Activated CD8-positive, alpha-beta memory T cell treated with anti-CD3 and anti-CD28 coated beads, Interleukin-2, amount 50 U/mL, for 1 hour (primary cell): ENCODE results near the gene RETSAT.
"Not testable (repeated sequence)": the region's sequence is repeated elsewhere in the genome, so short reads cannot be mapped to it uniquely, and the experiment has no call there.

ENCODE experiments used
- DNase-seq: peaks from one replicate; pipeline ENCODE4 v3.0.0-alpha.2; 2020; ENCODE audit errors: extremely low read depth

Gene RETSAT

GRCh38 chr2:85378257-85378656 is 23.9 kb upstream of the RETSAT start:
- no peak for DNase-seq

- no peak for DNase-seq
Observed at GRCh38 chr2:85377083-85377482, 22.8 kb upstream of the RETSAT start.

GRCh38 chr2:85376291-85377065 is 22.1 kb upstream of the RETSAT start:
- no peak for DNase-seq

- no peak for DNase-seq
Observed at GRCh38 chr2:85371045-85371444, 16.7 kb upstream of the RETSAT start.

- no peak for DNase-seq
Observed at GRCh38 chr2:85369500-85369899, 15.2 kb upstream of the RETSAT start.

GRCh38 chr2:85368921-85369320 is 14.6 kb upstream of the RETSAT start:
- no peak for DNase-seq

GRCh38 chr2:85367180-85367579 is 12.9 kb upstream of the RETSAT start:
- DNase-seq, result no peak

GRCh38 chr2:85362653-85363387 is 8.5 kb upstream of the RETSAT start:
- DNase-seq, result not testable (repeated sequence)

- no peak for DNase-seq
Observed at GRCh38 chr2:85357736-85358135, 3.4 kb upstream of the RETSAT start.

GRCh38 chr2:85356186-85356585 is 1.9 kb upstream of the RETSAT start:
- DNase-seq, result no peak

GRCh38 chr2:85355521-85355920 is 1.2 kb upstream of the RETSAT start:
- DNase-seq, result no peak

- no peak for DNase-seq
Observed at GRCh38 chr2:85355073-85355410, 714 bp upstream of the RETSAT start.

GRCh38 chr2:85353876-85354285 is 447 bp downstream of the RETSAT start:
- no peak for DNase-seq

GRCh38 chr2:85347599-85347998 is 6.7 kb downstream of the RETSAT start:
- no peak for DNase-seq

GRCh38 chr2:85344356-85344954 is 9.9 kb downstream of the RETSAT start:
- DNase-seq, result no peak

- DNase-seq, result not testable (repeated sequence)
Observed at GRCh38 chr2:85343207-85343895, 11.0 kb downstream of the RETSAT start.

- DNase-seq, result no peak
Observed at GRCh38 chr2:85342156-85342555, 12.2 kb downstream of the RETSAT start.

GRCh38 chr2:85341269-85342029 is 12.9 kb downstream of the RETSAT start:
- no peak for DNase-seq

- DNase-seq, result no peak
Observed at GRCh38 chr2:85340034-85340892, 14.1 kb downstream of the RETSAT start.

- DNase-seq, result no peak
Observed at GRCh38 chr2:85334928-85335327, 19.4 kb downstream of the RETSAT start.

GRCh38 chr2:85333877-85334276 is 20.5 kb downstream of the RETSAT start:
- not testable (repeated sequence) for DNase-seq
